Stomach (tissue), 9 donors: ENCODE measurements around the gene GET3. TPM values are rescaled to one million over a fixed set of nuclear protein-coding genes. Genes with fewer than 3 reads are reported as not detected.

Source experiments
- DNase-seq, 2 donors: peaks; one replicate each; pipeline versions ENCODE4 v3.0.0 to v3.0.0-alpha.2; 2013 to 2019
- H3K27ac ChIP-seq, 5 donors: fragments of 200-600 bp in 4 of 5; sonication (generic) in 4 of 5; one replicate each; pipeline ENCODE4 v1.5.1; 2013 to 2019; ENCODE audit warnings: mild to moderate bottlenecking in 1 of 5, moderate library complexity in 1 of 5
- H3K27me3 ChIP-seq, 3 donors: fragments of 200-600 bp; sonication (generic); one replicate each; pipeline ENCODE4 v1.5.1; 2017 to 2019; ENCODE audit warnings: mixed run types in 1 of 3
- H3K36me3 ChIP-seq, 4 donors: fragments of 200-600 bp; sonication (generic); 1 replicate in 3 of 4; 2 replicates in 1 of 4; pipeline ENCODE4 v1.5.1; 2016 to 2019
- H3K4me1 ChIP-seq, 4 donors: fragments of 200-600 bp; sonication (generic); one replicate each; pipeline ENCODE4 v1.5.1; 2016 to 2019
- H3K4me3 ChIP-seq, 4 donors: fragments of 200-600 bp; sonication (generic) in 3 of 4; one replicate each; pipeline ENCODE4 v1.5.1; 2016 to 2019; ENCODE audit warnings: mild to moderate bottlenecking in 1 of 4
- H3K9me3 ChIP-seq, 4 donors: fragments of 200-600 bp; sonication (generic); one replicate each; pipeline ENCODE4 v1.5.1; 2016 to 2019
- CTCF ChIP-seq, 7 experiments: fragments of 450-650 bp in 4 of 7; fragments of 200-600 bp in 3 of 7; sonication (generic) in 3 of 7; IDR thresholded peaks; one replicate each; pipeline ENCODE4 v1.5.1; 2016 to 2019; ENCODE audit warnings: antibody characterized with exemption in 7 of 7, control low read depth in 2 of 7, mild to moderate bottlenecking in 1 of 7
- EP300 ChIP-seq: sonication (generic); formaldehyde crosslinking; IDR thresholded peaks from one replicate; pipeline ENCODE4 v1.6.1; 2017; ENCODE audit warnings: antibody characterized with exemption
- POLR2A ChIP-seq, 4 donors: fragments of 450-650 bp; IDR thresholded peaks; one replicate each; pipeline ENCODE4 v1.6.1; 2016; ENCODE audit warnings: antibody characterized with exemption in 4 of 4, control low read depth in 2 of 4, mild to moderate bottlenecking in 1 of 4, moderate library complexity in 1 of 4
- POLR2AphosphoS5 ChIP-seq, 3 donors: sonication (generic); formaldehyde crosslinking; IDR thresholded peaks; one replicate each; pipeline ENCODE4 v1.6.1; 2016; ENCODE audit warnings: antibody characterized with exemption in 3 of 3
- WGBS, 5 donors: extraction: QIAGEN DNeasy Blood & Tissue Kit in 3 of 5; methylation state at CpG; one replicate each; pipeline versions ENCODE4 v1.1.5 to v1.1.7; 2013 to 2018; 5-methylcytosine and 5-hydroxymethylcytosine counted together
- intact Hi-C: fragments of 100-400 bp; cut with DNase I; formaldehyde crosslinking; loops from one replicate; pipeline ENCODE4 v1.15.1; 2023; ENCODE audit warnings: low total_unique reads
- polyA plus RNA-seq, 3 donors: library from polyadenylated mRNA; stranded (reverse); fragments of 200-250 nt; gene quantifications; one replicate each; pipeline ENCODE4 v1.2.3, GENCODE V29; 2013
- total RNA-seq, 5 donors: library from RNA; depleted of rRNA; stranded (reverse); fragments of >200 nt; gene quantifications; one replicate each; pipeline versions ENCODE4 v1.1.0 to v1.2.3, GENCODE V29; 2014 to 2016
- donor health status: healthy with polysubstance abuse.
- donor health status: Bipolar disorder and iron deficiency.
- donor health status: healthy.

The GET3 gene
- total and polyA plus RNA-seq, 8 donors: 0.89 to 90.4 (median 21.8) TPM

GRCh38 chr19:12715929-12716328 is 21.4 kb upstream of the GET3 start:
- Histone ChIP-seq H3K27ac (no peak overlapping the region), H3K27me3 (no peaks in the 10 kb centered on the region), H3K4me3 (no peak overlapping the region), H3K4me1 (peaks cover 8 to 44% (median 24%) of the 10 kb centered on the region in 4 donors), H3K9me3 (no peaks in the 10 kb centered on the region), H3K36me3 (peaks cover 55 to 82% (median 81%) of the 10 kb centered on the region in 4 donors)
- intact Hi-C loops: no loop called here
- 81 to 98% (median 95%) methylated on average over 3 of the region's 3 CpGs for WGBS, 5 donors
- DNase-seq: no peak
- TF ChIP-seq POLR2A (IDR thresholded peaks at IDR 0.05) (no peak), POLR2AphosphoS5 (IDR thresholded peaks at IDR 0.05) (no peak), EP300 (no peak), CTCF (IDR thresholded peaks at IDR 0.05) (no peak)

- TF ChIP-seq EP300 (no peak), POLR2AphosphoS5 (IDR thresholded peaks at IDR 0.05) (no peak), POLR2A (IDR thresholded peaks at IDR 0.05) (no peak), CTCF (IDR thresholded peaks at IDR 0.05) (no peak)
- WGBS, 5 donors: 82 to 91% (median 87%) methylated on average over 10 of the region's 10 CpGs
- Histone ChIP-seq H3K4me1 (peaks cover 22 to 74% (median 53%) of the 10 kb centered on the region in 4 donors), H3K4me3 (peak overlapping the region; percentile 77 to 97 (median 84)), H3K36me3 (peaks cover 24 to 42% (median 40%) of the 10 kb centered on the region in 4 donors), H3K27ac (peak overlapping the region in 4 of 5 donors; percentile 92 to 97 (median 94)), H3K27me3 (no peaks in the 10 kb centered on the region), H3K9me3 (no peaks in the 10 kb centered on the region)
- DNase-seq: no peak
- intact Hi-C loops: no loop called here
These were observed 17.0 kb upstream of the GET3 start for GRCh38 chr19:12720296-12720695.

- Histone ChIP-seq H3K36me3 (peaks cover 16 to 34% (median 33%) of the 10 kb centered on the region in 4 donors), H3K4me1 (peaks cover 22 to 74% (median 53%) of the 10 kb centered on the region in 4 donors), H3K9me3 (no peaks in the 10 kb centered on the region), H3K27ac (peak overlapping the region; percentile 92 to 97 (median 95)), H3K4me3 (peak overlapping the region; percentile 77 to 97 (median 84)), H3K27me3 (no peaks in the 10 kb centered on the region)
- peak in 1 of 2 donors; percentile 62 for DNase-seq
- WGBS, 5 donors: 3 to 10% (median 4%) methylated on average over 14 to 59 of the region's 59 CpGs
- TF ChIP-seq EP300 (no peak), CTCF (IDR thresholded peaks at IDR 0.05) (no peak), POLR2AphosphoS5 (IDR thresholded peaks at IDR 0.05) (no peak), POLR2A (IDR thresholded peaks at IDR 0.05) (no peak)
- intact Hi-C loops: no loop called here
These were observed 16.2 kb upstream of the GET3 start for GRCh38 chr19:12720851-12721655.

- Histone ChIP-seq H3K27ac (peak overlapping the region; percentile 92 to 97 (median 95)), H3K9me3 (no peaks in the 10 kb centered on the region), H3K4me1 (peaks cover 22 to 68% (median 50%) of the 10 kb centered on the region in 4 donors), H3K4me3 (peak overlapping the region; percentile 77 to 97 (median 84)), H3K36me3 (peaks cover 10 to 25% (median 24%) of the 10 kb centered on the region in 4 donors), H3K27me3 (no peaks in the 10 kb centered on the region)
- intact Hi-C loops: no loop called here
- DNase-seq: peak; percentile 69 to 93
- WGBS, 5 donors: 0 to 1% (median 0%) methylated on average over 44 to 65 of the region's 65 CpGs
- no peak for TF ChIP-seq EP300
- TF ChIP-seq POLR2A (IDR thresholded peaks at IDR 0.05): no peak
- no peak for TF ChIP-seq POLR2AphosphoS5 (IDR thresholded peaks at IDR 0.05)
- no peak for TF ChIP-seq CTCF (IDR thresholded peaks at IDR 0.05)
These were observed 15.4 kb upstream of the GET3 start for GRCh38 chr19:12721656-12722565.
